Fibroblast of lung (primary cell): Measurements from ENCODE around the gene SBNO2. TPM values are rescaled to one million over a fixed set of nuclear protein-coding genes. Genes with fewer than 3 reads are reported as not detected.
A peak's percentile ranks its signal among the peaks of the same experiment; 100 is the strongest.

Experiments used
- DNase-seq, 2 donors: peaks; one replicate each; pipeline versions ENCODE4 v3.0.0 to v3.0.0-alpha.2; 2010; ENCODE audit warnings: low read depth in 2 of 2
- H2AFZ ChIP-seq: 2 replicates; pipeline ENCODE4 v1.5.1; 2012; ENCODE audit warnings: low read length, control low read depth, inconsistent platforms
- H3K27ac ChIP-seq: 2 replicates; pipeline ENCODE4 v1.5.1; 2011; ENCODE audit warnings: low read length, control low read depth; ENCODE audit not compliant: insufficient read depth
- H3K27me3 ChIP-seq: 2 replicates; pipeline ENCODE4 v1.5.1; 2011; ENCODE audit warnings: mild to moderate bottlenecking, low read length; ENCODE audit not compliant: control insufficient read depth, insufficient read depth
- H3K36me3 ChIP-seq: 2 replicates; pipeline ENCODE4 v1.5.1; 2011; ENCODE audit warnings: low read length; ENCODE audit not compliant: control insufficient read depth, insufficient read depth
- H3K4me1 ChIP-seq: 2 replicates; pipeline ENCODE4 v1.5.1; 2011; ENCODE audit warnings: low read length; ENCODE audit not compliant: control insufficient read depth, insufficient read depth; ENCODE audit errors: extremely low read depth
- H3K4me2 ChIP-seq: 2 replicates; pipeline ENCODE4 v1.5.1; 2011; ENCODE audit warnings: low read length, control low read depth; ENCODE audit not compliant: insufficient read depth; ENCODE audit errors: extremely low read depth
- H3K4me3 ChIP-seq, 4 experiments: fragments of 200-600 bp in 1 of 4; sonication (generic) in 1 of 4; replicated peaks in 1 of 4; 2 replicates each; pipeline ENCODE4 v1.5.1; 2011 to 2016; ENCODE audit warnings: low read length in 4 of 4, low read depth in 3 of 4, mild to moderate bottlenecking in 3 of 4, control low read depth in 2 of 4, inconsistent platforms in 1 of 4, mixed read lengths in 1 of 4; ENCODE audit not compliant: insufficient read depth in 1 of 4; ENCODE audit errors: control extremely low read depth in 1 of 4
- H3K79me2 ChIP-seq: 2 replicates; pipeline ENCODE4 v1.5.1; 2012; ENCODE audit warnings: mild to moderate bottlenecking, low read length, inconsistent platforms; ENCODE audit not compliant: control insufficient read depth, insufficient read depth
- H3K9ac ChIP-seq: 2 replicates; pipeline ENCODE4 v1.5.1; 2011; ENCODE audit warnings: mild to moderate bottlenecking, low read length, control low read depth; ENCODE audit not compliant: insufficient read depth
- H3K9me3 ChIP-seq: 2 replicates; pipeline ENCODE4 v1.5.1; 2012; ENCODE audit warnings: low read depth, low read length; ENCODE audit not compliant: control insufficient read depth, insufficient read depth
- H4K20me1 ChIP-seq: 2 replicates; pipeline ENCODE4 v1.5.1; 2011; ENCODE audit warnings: low read length; ENCODE audit not compliant: control insufficient read depth, insufficient read depth; ENCODE audit errors: extremely low read depth
- CTCF ChIP-seq, 2 donors: IDR thresholded peaks in 1 of 2; conservative IDR thresholded peaks in 1 of 2; 1 replicate in 1 of 2; 2 replicates in 1 of 2; pipeline ENCODE4 v1.5.1; 2011 to 2012; ENCODE audit warnings: low read length in 2 of 2, control low read depth in 1 of 2, inconsistent platforms in 1 of 2, low read depth in 1 of 2, mild to moderate bottlenecking in 1 of 2
- EZH2 ChIP-seq: IDR thresholded peaks from 2 replicates; pipeline ENCODE4 v1.5.1; 2012; ENCODE audit warnings: low read length, control low read depth, mild to moderate bottlenecking; ENCODE audit errors: missing control alignments
- polyA plus RNA-seq, 2 donors: library from polyadenylated mRNA; depleted of rRNA in 1 of 2; stranded (reverse) in 1 of 2; unstranded in 1 of 2; fragments of >200 nt; gene quantifications; 2 replicates each; pipeline ENCODE4 v1.2.1, GENCODE V29; 2011 to 2012; ENCODE audit warnings: missing spikeins in 1 of 2
- total RNA-seq: library from RNA; depleted of rRNA; stranded (reverse); fragments of >200 nt; gene quantifications from 2 replicates; pipeline ENCODE4 v1.2.1, GENCODE V29; 2014

SBNO2 gene
- total and polyA plus RNA-seq, 2 donors (not counting 1 experiment from before 2014, with no cell fraction given) = 12.6 to 55.8 TPM

DNA sequence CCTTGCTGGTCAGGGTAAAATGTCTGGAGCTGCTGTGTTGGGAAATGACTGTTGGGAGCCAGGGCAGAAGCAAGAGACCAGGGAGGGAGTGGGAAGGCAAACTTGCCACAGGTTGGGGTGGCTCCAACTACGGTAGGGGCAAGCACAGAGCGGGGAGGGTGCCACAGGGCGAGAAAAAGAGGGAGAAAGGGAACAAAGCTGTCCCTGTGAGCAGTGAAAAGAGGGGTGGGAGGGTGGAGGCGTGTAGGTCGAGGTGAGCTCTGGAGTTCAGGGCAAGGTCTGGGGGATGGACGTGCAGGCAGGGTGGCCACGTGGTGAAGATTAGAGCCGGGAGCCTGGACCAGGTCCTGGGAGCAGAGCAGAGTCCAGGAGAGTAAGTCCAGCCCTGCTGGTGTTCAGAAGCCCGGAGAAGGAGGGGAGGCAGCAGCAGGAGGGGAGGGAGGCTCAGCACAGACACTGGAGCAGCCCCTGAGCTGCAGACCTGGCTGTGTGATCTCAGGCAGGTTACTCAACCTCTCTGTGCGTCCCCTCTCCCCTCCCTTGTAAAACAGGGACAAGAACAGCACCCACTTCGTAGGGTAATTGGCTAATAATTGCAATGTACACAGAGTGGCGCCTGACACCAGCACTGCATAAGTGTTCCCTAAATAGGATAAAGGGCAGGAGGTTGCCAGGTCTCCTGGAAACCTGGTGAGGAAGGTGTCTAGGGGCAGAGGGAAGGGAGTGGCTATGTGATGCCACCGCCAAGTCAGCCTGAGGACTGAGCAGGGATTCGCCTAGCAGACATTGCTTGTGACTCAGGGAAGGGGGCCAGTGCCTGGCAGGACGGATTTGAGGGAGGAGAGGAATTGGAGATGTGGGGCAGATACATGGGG, 75.7 kb downstream of the SBNO2 start:
- no peak for DNase-seq
- no peak overlapping the region for H2AFZ ChIP-seq
- H3K4me3 ChIP-seq = no peak overlapping the region

DNA sequence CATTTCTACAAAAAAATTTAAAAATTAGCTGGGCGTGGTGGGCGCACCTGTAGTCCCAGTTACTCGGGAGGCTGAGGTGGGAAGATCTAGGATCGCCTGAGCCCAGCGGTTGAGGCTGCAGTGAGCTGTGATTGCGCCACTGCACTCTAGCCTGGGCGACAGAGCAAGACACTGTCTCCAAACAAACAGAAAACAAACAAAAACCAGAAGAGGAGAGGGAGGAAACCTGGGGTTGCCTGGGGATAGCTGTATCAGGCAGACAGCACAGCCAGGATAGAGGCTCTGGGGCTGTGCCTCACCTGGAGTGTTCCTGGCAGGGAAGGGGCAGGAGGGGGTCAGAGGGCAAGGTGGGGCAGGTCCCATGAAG, 76.3 kb downstream of the SBNO2 start:
- H3K27ac ChIP-seq = no peak overlapping the region
- peaks cover 15% of the 10 kb centered on the region for H3K4me1 ChIP-seq
- no peaks in the 10 kb centered on the region for H3K27me3 ChIP-seq
- no peaks in the 10 kb centered on the region for H3K36me3 ChIP-seq
- H3K4me2 ChIP-seq = no peak overlapping the region
- H4K20me1 ChIP-seq = no peaks in the 10 kb centered on the region
- H3K79me2 ChIP-seq = peaks cover 23% of the 10 kb centered on the region
- TF ChIP-seq CTCF (conservative IDR thresholded peaks at IDR 0.05 in 1 of 2, IDR thresholded peaks at IDR 0.05 in 1 of 2; ENCODE audit: low read depth in 1 of 2, low read length in 2 of 2) (no peak), EZH2 (no peak)
- H3K9me3 ChIP-seq = no peaks in the 10 kb centered on the region
- no peak overlapping the region for H3K4me3 ChIP-seq
- H2AFZ ChIP-seq = no peak overlapping the region
- H3K9ac ChIP-seq = no peak overlapping the region
- DNase-seq = no peak

More for the DNA sequence above, 75.7 kb downstream of the SBNO2 start:
- Histone ChIP-seq H3K4me2 (no peak overlapping the region), H3K9ac (no peak overlapping the region), H3K27ac (peak overlapping the region; percentile 55), H3K79me2 (peaks cover 17% of the 10 kb centered on the region), H3K36me3 (no peaks in the 10 kb centered on the region), H4K20me1 (no peaks in the 10 kb centered on the region), H3K4me1 (peaks cover 21% of the 10 kb centered on the region), H3K9me3 (no peaks in the 10 kb centered on the region), H3K27me3 (no peaks in the 10 kb centered on the region)
- no peak for TF ChIP-seq EZH2
- no peak for TF ChIP-seq CTCF (conservative IDR thresholded peaks at IDR 0.05 in 1 of 2, IDR thresholded peaks at IDR 0.05 in 1 of 2; ENCODE audit: low read depth in 1 of 2, low read length in 2 of 2)

GRCh38 chr19:1094978-1095701, 78.9 kb downstream of the SBNO2 start, which contains the start of gene POLR2E:
TSS of gene POLR2E (minus strand) at chr19:1095375. CDS start at chr19:1095315, 60 bp downstream.
- H3K36me3 ChIP-seq = peaks cover 13% of the 10 kb centered on the region
- DNase-seq = peak; percentile 96 to 99
- H2AFZ ChIP-seq = no peak within 1 kb of the TSS
- H4K20me1 ChIP-seq = no peaks in the 10 kb centered on the region
- H3K27ac ChIP-seq = peak within 1 kb of the TSS; percentile 73
- peaks cover 7% of the 10 kb centered on the region for H3K4me1 ChIP-seq
- no peaks in the 10 kb centered on the region for H3K9me3 ChIP-seq
- peaks cover 27% of the 10 kb centered on the region for H3K79me2 ChIP-seq
- H3K4me3 ChIP-seq = peak within 1 kb of the TSS; percentile 71 to 91 (median 84)
- H3K4me2 ChIP-seq = peak within 1 kb of the TSS; percentile 74
- H3K9ac ChIP-seq = peak within 1 kb of the TSS; percentile 86
- TF ChIP-seq CTCF (conservative IDR thresholded peaks at IDR 0.05 in 1 of 2, IDR thresholded peaks at IDR 0.05 in 1 of 2; ENCODE audit: low read depth in 1 of 2, low read length in 2 of 2) = no peak
- TF ChIP-seq EZH2 = no peak
- H3K27me3 ChIP-seq = no peaks in the 10 kb centered on the region
